GM18505 (cell line): Measurements from ENCODE around the gene HELZ2.

Source experiments
- ATAC-seq: cut with Tn5 transposase; IDR thresholded peaks from one replicate; pipeline ENCODE4 v1.9.1; 2021; ENCODE audit not compliant: unreplicated experiment
- POLR2A ChIP-seq: IDR thresholded peaks from 4 replicates; pipeline ENCODE4 v1.6.1; 2011; ENCODE audit warnings: borderline replicate concordance; ENCODE audit not compliant: insufficient read depth, insufficient read length; ENCODE audit errors: extremely low read depth

Gene HELZ2

DNA sequence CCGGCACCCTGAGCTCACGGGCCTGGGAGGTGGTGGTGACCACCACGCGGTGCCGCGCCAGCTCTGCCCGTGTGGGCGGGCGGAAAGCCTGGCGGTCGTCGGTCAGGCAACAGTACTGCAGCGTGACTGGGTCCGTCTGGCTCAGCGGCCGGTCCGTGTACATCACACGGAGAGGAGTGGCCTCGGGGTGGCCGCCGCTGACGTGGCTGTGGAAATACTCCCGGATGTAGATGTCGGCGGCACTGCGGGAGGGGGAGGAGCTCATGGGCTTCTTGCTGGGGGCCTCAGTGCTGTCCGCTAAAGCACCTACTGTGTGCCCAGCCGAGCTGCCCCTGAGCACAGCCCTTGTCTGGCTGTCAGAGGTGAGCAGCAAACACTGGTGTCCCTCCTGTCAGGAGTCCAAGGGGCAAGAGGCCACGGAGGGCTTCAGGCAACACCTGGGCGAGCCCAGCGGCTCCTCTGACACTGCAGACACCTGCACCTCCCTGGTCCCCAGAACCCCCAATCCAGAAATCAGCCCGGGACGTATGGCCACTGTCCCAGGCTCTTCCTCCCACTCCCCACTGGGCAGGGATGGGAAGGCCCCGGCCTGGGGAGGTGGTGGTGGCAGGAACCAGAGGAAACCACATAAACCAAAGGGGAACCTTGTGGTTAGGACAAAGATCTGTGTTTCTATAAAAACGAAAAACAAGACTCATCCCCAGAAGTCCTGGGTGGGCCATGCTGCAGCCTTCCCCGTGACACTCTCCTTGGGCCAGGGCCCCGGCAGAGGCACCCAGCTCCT lies 6.5 kb downstream of the HELZ2 start:
- peak; percentile 8 for TF ChIP-seq POLR2A
- ATAC-seq = peak; percentile 42

DNA sequence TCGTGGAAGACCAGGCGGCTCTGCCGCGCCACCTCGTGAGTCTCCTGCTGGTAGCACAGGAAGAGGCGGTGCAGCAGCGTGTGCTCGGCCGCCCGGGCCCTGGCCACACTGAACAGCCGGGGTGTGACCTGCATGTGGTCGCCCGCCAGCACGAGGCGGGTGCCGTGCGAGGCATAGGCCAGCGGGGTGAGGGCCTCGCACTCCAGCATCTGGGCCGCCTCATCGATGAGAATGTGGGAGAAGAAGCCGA lies 7.0 kb downstream of the HELZ2 start:
- TF ChIP-seq POLR2A = no peak
- peak; percentile 12 for ATAC-seq

DNA sequence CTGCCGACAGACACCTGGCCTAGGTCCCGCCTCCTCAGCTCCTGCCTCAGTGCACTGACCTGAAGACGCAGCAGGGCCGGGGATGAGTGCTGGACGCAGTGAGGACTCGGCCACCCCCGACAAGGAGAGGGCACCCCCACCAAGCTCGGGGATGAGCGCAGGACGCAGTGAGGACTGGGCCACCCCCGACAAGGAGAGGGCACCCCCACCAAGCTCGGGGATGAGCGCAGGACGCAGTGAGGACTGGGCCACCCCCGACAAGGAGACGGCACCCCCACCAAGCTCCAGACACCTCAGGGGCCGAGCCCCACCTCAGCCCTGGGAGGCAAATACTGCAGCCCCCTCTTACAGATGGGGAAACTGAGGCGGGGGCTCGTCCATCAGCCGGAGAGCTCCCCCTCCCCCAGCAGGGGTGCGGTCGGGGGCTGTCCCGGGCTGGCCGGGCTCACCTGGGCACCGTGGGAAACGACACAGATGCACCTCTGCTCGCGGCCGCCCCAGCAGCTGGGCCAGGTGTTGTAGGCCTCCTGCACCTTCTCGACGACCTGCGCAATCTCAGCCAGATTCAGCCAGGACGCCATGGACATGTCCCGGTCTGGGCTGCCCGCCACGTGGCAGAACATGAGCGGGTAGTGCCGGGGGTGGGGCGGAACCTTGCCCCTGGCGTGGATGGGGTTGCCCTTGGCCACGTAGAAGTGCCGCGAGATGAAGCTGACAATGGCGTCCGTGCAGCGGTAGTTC lies 7.5 kb downstream of the HELZ2 start:
- ATAC-seq = no peak
- TF ChIP-seq POLR2A = no peak

DNA sequence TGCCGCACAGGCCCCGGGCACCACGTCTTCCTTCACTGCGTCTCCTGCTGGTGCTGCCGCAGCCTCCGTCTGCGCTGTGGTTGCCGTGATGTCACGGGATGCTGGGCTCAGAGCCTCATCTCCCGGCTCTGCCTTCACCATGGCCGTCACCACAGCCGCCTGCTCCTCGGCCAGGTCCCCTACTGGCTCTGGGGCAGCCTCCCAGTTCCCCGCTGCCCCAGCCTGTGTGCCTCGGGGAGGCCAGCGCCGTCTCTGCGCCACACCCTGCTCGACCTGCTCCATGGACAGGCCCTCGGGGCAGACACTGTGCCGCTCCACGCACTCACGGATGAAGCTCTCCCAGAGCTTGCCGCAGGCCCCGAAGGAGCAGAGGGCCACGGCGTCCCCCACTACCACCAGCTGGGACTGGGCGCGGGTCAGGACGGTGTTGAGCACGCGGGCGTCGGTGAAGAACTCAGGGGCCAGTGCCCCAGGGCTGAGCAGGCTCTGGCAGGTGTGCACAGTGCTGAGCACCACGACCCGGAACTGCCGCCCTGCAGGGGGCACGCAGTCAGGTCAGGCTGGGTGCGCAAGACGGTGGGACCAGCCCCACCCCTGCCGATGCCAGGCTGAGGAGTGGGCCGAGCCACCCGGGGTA lies 8.2 kb downstream of the HELZ2 start:
- ATAC-seq = no peak
- TF ChIP-seq POLR2A = no peak

DNA sequence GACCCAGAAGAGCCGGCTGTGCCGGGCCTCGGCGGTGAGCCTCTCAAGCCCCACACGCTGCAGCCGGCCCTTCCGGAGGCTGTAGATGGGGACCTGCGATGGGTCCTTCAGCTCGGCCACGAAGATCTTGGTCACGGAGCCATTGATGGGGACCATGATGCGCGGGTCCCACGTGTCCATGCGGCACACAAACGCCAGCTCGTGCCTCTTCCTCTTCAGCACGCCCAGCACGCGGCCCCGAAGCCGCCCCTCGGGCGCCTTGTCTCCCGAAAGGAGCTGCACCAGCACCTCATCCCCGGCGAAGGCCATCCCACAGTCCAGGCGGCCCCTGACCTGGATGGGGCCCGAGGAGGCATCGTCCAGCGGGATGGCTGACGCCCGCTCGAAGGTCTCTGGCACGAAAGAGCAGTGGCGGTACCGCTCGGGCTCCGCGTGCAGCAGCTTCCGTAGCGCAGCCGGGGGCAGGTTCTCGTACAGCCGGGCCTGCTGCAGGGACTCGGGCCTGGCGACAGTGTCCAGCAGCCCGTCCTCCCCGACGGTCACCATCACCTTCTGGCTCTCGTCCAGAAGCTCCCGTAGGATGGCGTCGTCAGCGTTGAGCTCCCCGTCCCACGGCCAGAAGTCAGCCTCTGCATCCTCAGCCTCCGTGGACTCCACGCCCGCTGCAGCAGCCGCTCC lies 8.9 kb downstream of the HELZ2 start:
- TF ChIP-seq POLR2A = no peak
- ATAC-seq = no peak

DNA sequence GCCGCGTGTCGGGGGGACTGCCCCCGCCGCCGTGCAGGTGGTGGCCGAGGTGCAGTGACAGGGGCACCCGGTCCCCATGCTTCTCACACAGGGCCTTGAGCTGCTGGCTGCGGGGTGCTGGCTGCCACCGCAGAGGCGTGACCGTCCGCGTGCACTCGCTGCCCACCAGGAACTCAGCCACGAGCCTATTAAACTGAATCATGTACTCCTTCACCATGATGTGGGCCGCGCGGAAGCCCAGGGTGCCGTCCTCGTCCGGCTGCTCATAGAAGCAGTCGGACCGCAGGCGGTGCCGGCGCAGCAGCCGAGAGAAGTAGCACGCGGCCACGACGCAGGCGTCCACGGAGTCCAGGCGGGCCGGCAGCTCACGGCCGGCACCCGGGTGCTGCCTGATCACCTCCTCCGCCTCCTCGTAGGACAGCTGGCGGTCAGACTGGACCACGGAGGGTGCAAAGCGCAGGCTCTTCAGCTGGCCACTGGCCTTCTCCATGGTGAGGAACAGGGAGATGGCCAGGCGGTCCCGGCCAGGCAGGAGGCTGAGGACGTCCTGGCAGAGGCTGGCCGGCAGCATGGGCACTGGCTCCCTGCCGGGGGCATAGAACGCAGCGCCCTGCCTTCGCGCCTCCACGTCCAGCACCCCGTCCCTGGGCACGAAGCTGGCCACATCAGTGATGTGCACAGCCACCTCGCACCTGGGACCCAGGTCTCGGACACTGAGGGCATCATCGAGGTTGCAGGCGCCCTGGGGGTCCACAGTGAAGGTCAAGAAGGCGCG lies 9.8 kb downstream of the HELZ2 start:
- TF ChIP-seq POLR2A = no peak
- no peak for ATAC-seq

DNA sequence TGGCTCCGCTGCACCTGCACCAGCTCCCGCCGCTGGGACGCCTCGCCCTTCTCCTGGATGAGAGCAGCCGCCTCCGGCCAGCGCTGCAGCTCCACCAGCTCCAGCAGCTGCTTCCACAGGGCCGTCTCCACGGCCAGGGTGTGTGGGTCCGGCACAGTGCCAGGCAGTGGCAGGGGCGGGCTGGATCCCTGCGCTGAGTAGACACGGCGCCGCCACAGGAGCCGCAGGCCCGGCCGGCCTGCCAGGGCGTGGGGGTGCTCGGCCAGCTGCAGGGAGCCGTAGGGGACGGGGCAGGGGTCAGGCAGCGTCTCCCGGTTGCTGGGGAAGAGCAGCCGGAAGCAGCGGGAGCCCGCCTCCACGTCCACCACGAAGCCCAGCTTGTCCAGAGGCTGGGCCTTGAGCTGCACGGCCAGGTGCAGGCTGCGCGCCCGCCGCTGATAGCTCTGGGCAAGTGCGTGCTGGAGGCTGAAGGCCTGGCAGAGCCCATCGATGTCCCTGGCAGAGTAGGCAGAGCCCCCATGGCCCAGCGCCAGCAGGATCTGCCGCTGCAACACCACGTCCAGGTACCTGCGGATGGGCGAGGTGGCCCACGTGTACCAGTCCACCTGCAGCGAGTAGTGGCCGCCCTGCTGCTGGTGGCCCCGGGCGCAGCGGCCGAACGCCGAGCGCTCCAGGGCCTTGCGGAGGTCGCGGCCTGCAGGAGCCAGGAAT lies 10.7 kb downstream of the HELZ2 start:
- no peak for TF ChIP-seq POLR2A
- ATAC-seq = no peak

DNA sequence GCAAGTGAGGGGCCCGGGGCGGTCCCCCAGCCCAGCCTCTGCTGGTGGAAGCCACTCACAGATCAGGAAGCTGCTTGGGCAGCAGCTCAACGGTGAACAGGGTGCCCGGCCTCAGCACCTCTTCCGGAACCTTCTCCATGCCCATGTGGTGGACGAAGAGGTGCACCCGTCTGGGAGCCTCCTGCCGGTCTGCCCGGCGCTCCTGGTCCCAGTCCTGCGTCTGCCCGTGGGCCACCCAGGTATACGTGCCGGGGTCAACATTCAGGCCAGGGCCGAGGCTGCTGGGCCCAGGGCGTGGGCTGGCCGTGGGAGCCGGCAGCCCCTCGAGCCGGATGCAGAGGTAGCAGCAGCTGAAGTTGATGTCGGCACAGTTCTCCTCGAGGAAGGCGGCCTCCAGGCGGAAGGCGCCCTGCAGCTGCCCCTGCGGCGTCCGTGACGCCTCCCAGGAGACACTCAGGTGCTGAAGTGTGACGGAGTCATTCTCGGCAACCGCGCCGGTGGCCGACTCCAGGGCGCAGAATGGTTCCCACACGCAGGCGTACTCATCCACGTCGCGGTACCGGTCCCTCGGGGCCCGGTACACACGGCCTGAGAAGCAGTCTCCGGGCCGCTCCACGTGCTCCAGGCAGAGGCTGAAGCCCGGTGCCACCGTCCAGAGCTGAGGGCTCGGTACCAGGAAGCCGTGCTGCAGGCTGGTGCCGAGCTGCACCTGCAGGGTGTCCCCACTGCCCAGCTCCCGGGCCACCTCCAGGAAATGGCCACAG lies 11.4 kb downstream of the HELZ2 start:
- ATAC-seq = no peak
- TF ChIP-seq POLR2A = no peak

DNA sequence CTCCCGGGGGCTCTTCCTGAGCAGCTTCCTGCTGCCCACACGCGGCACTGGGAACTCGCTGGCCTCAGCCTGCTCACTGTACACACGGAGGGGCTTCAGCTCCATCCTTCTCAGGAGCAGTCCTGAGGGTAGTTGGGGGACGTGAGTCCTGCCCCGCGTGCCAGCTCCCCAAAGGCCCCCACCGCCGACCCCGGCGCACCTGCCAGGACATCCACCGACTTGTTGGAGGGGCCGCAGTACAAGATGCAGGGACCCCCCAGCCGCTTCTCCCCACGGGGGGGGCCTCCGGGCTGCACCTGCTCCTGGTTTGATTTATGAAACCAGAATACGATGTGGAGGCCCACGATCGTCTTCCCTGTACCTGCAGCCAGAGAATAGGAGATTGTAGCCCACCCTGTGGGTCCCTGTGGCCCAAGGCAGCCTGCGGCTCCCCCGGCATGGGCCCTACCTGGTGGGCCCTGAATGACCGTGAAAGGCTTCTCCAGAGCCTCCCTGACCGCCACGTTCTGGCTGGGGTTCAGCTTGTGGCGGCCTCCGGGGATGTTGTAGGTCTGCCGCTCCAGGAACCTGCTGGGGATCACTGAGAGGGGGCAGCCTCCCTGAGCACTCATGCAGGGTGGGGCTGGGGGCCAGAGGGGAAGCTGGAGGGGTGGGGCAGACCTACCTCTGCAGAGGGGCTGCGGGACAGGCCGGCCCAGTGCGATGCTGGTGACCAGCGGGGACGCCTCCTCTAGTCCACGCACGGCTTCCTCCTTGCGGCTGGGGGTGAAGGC lies 12.2 kb downstream of the HELZ2 start:
- TF ChIP-seq POLR2A = no peak
- no peak for ATAC-seq

DNA sequence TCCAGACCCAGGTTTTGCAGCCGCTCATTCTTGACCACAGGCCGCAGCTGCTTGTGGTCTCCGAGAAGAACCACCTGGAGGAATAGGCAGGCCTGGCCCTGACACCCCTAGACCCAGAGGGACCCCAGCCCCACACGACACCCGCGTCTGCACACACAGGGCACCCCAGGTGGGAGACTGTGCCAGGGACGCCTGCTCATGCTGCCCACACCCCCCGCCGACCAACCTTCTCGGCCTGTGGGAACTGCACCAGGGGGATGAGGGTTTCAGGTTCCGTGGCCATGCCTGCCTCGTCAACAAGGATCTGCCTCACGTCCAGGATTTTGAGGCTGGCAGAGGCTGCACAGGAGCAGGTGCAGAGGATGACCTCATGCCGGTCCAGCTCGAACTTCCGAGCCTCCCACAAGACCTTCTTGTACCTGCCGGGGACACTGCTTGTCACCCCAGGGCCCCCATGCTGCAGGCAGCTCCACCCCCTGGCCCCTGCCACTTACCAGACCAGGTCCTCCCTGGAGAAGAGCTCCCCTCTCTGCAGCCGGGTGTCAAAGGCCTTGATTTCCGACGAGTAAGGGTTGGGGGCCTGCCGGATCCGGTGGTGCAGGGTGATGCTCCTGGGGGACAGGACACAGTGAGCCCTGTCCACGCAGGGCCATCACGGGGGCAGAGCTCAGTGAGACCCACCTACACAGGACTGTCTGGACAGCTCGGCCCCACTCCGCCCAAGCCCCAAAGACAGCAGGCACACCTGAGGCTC lies 13.0 kb downstream of the HELZ2 start:
- no peak for ATAC-seq
- TF ChIP-seq POLR2A = no peak
